Caco-2 (cell line): ENCODE measurements around the gene TNFAIP8. TPM values are rescaled to one million over a fixed set of nuclear protein-coding genes. Genes with fewer than 3 reads are reported as not detected.
A peak's percentile ranks its signal among the peaks of the same experiment; 100 is the strongest.

Experiments
- BruUV-seq: library from RNA; stranded (reverse); fragments of 400-500 nt; replicated peaks from 2 replicates; lab custom pipeline; 2021; lab: Mats Ljungman, UMichigan
- CTCF ChIA-PET: fragments of 300-600 bp; sonication (Branson Sonifier 250); formaldehyde crosslinking; loops from one replicate; lab custom pipeline; 2022; ENCODE audit warnings: antibody characterized with exemption; lab: Charles Lee
- POLR2A ChIA-PET: fragments of 300-600 bp; sonication (Branson Sonifier 250); formaldehyde crosslinking; loops from one replicate; lab custom pipeline; 2022; ENCODE audit warnings: antibody characterized with exemption; lab: Charles Lee
- DNase-seq, 2 experiments: peaks; one replicate each; pipeline versions ENCODE4 v3.0.0 to v3.0.0-alpha.2; 2020 to 2022
- H3K27me3 ChIP-seq: replicated peaks from 2 replicates; pipeline ENCODE4 v1.6.0; 2011; ENCODE audit warnings: low read length; ENCODE audit not compliant: control insufficient read depth, insufficient read depth
- H3K36me3 ChIP-seq: 2 replicates; pipeline ENCODE4 v1.5.1; 2011; ENCODE audit warnings: low read length; ENCODE audit not compliant: control insufficient read depth, insufficient read depth
- H3K4me1 ChIP-seq: fragments of 250-450 bp; sonication (Bioruptor Pico); 2 replicates; pipeline ENCODE4 v1.5.1; 2020; ENCODE audit warnings: mild to moderate bottlenecking
- H3K4me3 ChIP-seq: 2 replicates; pipeline ENCODE4 v1.5.1; 2011; ENCODE audit warnings: low read depth, mild to moderate bottlenecking, control low read depth, low read length
- H3K9me3 ChIP-seq: fragments of 250-450 bp; sonication (Bioruptor Pico); 2 replicates; pipeline ENCODE4 v1.5.1; 2020; ENCODE audit warnings: mild to moderate bottlenecking, moderate library complexity
- H3K27ac Mint-ChIP-seq: one replicate; pipeline ENCODE4 v1.8.0; 2022; ENCODE audit warnings: mixed read lengths; ENCODE audit not compliant: unreplicated experiment
- H3K27me3 Mint-ChIP-seq: one replicate; pipeline ENCODE4 v1.8.0; 2022; ENCODE audit warnings: mixed read lengths; ENCODE audit not compliant: insufficient read depth, unreplicated experiment
- H3K36me3 Mint-ChIP-seq: one replicate; pipeline ENCODE4 v1.8.0; 2022; ENCODE audit warnings: mild to moderate bottlenecking, mixed read lengths; ENCODE audit not compliant: insufficient read depth, unreplicated experiment
- H3K4me1 Mint-ChIP-seq: one replicate; pipeline ENCODE4 v1.8.0; 2022; ENCODE audit warnings: low read depth, mixed read lengths; ENCODE audit not compliant: unreplicated experiment
- H3K4me3 Mint-ChIP-seq: one replicate; pipeline ENCODE4 v1.8.0; 2022; ENCODE audit warnings: mild to moderate bottlenecking, moderate library complexity, mixed read lengths; ENCODE audit not compliant: unreplicated experiment
- H3K9me3 Mint-ChIP-seq: one replicate; pipeline ENCODE4 v1.8.0; 2022; ENCODE audit warnings: mixed read lengths; ENCODE audit not compliant: unreplicated experiment
- CTCF ChIP-seq, 2 experiments: fragments of 200-600 bp in 1 of 2; IDR thresholded peaks; 1 replicate in 1 of 2; 2 replicates in 1 of 2; pipeline versions ENCODE4 v1.5.1 to v1.8.0; 2011 to 2022; ENCODE audit warnings: antibody characterized with exemption in 1 of 2, control low read depth in 1 of 2, inconsistent platforms in 1 of 2, low read depth in 1 of 2, low read length in 1 of 2, mild to moderate bottlenecking in 1 of 2, moderate library complexity in 1 of 2; ENCODE audit not compliant: insufficient read depth in 1 of 2, severe bottlenecking in 1 of 2, unreplicated experiment in 1 of 2
- intact Hi-C: fragments of 100-400 bp; cut with micrococcal nuclease; formaldehyde crosslinking; loops from one replicate; pipeline ENCODE4 v1.10.0; 2022; ENCODE audit not compliant: unreplicated experiment
- total RNA-seq: library from RNA; stranded (reverse); gene quantifications from 2 replicates; pipeline ENCODE4 v1.2.3, GENCODE V29; 2022

TNFAIP8 gene
- total RNA-seq, 1 experiment from 2014 or later, result 7.4 TPM

DNA sequence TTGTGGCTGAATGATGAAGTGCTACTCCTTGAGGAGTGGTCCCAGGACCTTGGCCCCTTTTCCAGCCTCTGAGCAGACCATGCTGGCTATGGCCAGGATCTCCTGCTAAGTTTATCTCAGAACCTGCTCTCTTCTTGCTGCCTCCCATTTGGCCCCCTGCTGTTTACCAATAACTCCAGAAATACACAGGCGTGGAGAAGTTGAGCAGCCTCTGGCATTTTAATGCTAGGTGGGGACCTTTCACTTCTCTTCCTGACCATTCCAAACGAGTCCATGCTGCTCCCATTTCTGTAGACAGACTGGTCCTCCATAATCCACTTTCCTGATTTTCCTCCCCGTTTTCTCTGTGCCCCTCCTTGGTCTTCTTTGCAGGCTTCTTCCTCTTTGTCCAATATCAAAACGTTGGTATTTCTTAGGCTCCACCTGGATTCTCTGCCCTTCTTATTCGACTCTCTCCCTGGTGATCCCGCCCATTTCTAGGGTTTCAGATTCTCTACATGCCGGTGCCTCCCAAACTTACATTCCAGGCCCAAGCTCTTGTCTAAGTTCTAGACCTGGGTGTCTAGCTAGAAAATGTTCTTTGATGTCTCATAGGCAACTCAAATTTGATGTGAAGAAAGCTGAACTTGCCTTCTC is 33.4 kb upstream of the TNFAIP8 start:
- no peaks in the 10 kb centered on the region for H3K9me3 Mint-ChIP-seq
- BruUV-seq, result no TSS peak
- H3K27me3 ChIP-seq, result no peaks in the 10 kb centered on the region
- H3K4me1 Mint-ChIP-seq, result peaks cover 30% of the 10 kb centered on the region
- H3K36me3 Mint-ChIP-seq, result no peaks in the 10 kb centered on the region
- no peaks in the 10 kb centered on the region for H3K36me3 ChIP-seq
- CTCF ChIA-PET, result no interaction called here
- DNase-seq, result peak in 1 of 2 experiments; percentile 19
- no peaks in the 10 kb centered on the region for H3K9me3 ChIP-seq
- intact Hi-C loops, result no loop called here
- peaks cover 31% of the 10 kb centered on the region for H3K4me1 ChIP-seq
- H3K27me3 Mint-ChIP-seq, result no peaks in the 10 kb centered on the region
- POLR2A ChIA-PET, result no interaction called here
- no peak overlapping the region for H3K4me3 ChIP-seq
- H3K4me3 Mint-ChIP-seq, result peak overlapping the region; percentile 18
- peak overlapping the region; percentile 42 for H3K27ac Mint-ChIP-seq
- no peak for TF ChIP-seq CTCF (IDR thresholded peaks at IDR 0.05; ENCODE audit: insufficient read depth in 1 of 2, low read depth in 1 of 2, low read length in 1 of 2, severe bottlenecking in 1 of 2, unreplicated experiment in 1 of 2)

GRCh38 chr5:119322948-119323537 is 32.8 kb upstream of the TNFAIP8 start:
- Mint-ChIP-seq H3K9me3 (no peaks in the 10 kb centered on the region), H3K36me3 (no peaks in the 10 kb centered on the region), H3K27me3 (no peaks in the 10 kb centered on the region), H3K4me1 (peaks cover 30% of the 10 kb centered on the region), H3K4me3 (peak overlapping the region; percentile 18), H3K27ac (peak overlapping the region; percentile 42)
- Histone ChIP-seq H3K36me3 (no peaks in the 10 kb centered on the region), H3K9me3 (no peaks in the 10 kb centered on the region), H3K27me3 (no peaks in the 10 kb centered on the region), H3K4me3 (no peak overlapping the region), H3K4me1 (peaks cover 31% of the 10 kb centered on the region)
- no peak for DNase-seq
- ChIA-PET POLR2A (no interaction called here), CTCF (interaction anchor here (0.5 kb wide), 1 partner anchor 89 kb away, joined by 4 read pairs; no protein-coding TSS in a partner anchor)
- no TSS peak for BruUV-seq
- intact Hi-C loops, result no loop called here
- TF ChIP-seq CTCF (IDR thresholded peaks at IDR 0.05; ENCODE audit: insufficient read depth in 1 of 2, low read depth in 1 of 2, low read length in 1 of 2, severe bottlenecking in 1 of 2, unreplicated experiment in 1 of 2), result no peak

DNA sequence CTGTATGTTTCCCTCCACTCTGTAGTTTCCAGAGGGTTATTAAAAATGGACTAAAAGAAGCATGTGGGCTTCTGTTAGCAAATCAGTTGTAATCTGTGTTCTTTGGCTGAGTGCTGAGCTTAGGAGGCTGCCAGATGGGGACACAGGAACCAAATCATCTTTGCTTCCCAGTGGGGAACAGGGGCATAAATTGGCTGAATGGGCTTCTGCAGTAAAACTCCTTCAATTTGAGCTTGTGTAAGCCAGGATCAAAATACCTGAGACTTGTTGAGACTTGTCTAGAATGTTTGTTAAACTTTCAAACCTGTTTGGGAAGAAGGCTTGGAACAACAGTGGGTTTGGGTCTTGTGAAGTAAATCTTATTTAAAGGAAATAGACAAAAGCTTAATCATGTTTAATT is 32.2 kb upstream of the TNFAIP8 start:
- intact Hi-C loops, result no loop called here
- ChIA-PET CTCF (interaction anchor here (0.7 kb wide), 1 partner anchor 88 kb away, joined by 3 read pairs; no protein-coding TSS in a partner anchor), POLR2A (interaction anchor here (1.1 kb wide), 1 partner anchor 55 kb away, joined by 6 read pairs; no protein-coding TSS in a partner anchor)
- no peaks in the 10 kb centered on the region for H3K27me3 ChIP-seq
- Mint-ChIP-seq H3K27ac (peak overlapping the region; percentile 42), H3K36me3 (no peaks in the 10 kb centered on the region), H3K4me1 (peaks cover 35% of the 10 kb centered on the region), H3K9me3 (no peaks in the 10 kb centered on the region), H3K4me3 (no peak overlapping the region), H3K27me3 (no peaks in the 10 kb centered on the region)
- TSS peak; percentile 85 for BruUV-seq
- TF ChIP-seq CTCF (IDR thresholded peaks at IDR 0.05; ENCODE audit: insufficient read depth in 1 of 2, low read depth in 1 of 2, low read length in 1 of 2, severe bottlenecking in 1 of 2, unreplicated experiment in 1 of 2), result no peak
- H3K9me3 ChIP-seq, result no peaks in the 10 kb centered on the region
- no peaks in the 10 kb centered on the region for H3K36me3 ChIP-seq
- peaks cover 31% of the 10 kb centered on the region for H3K4me1 ChIP-seq
- DNase-seq, result peak in 1 of 2 experiments; percentile 28
- no peak overlapping the region for H3K4me3 ChIP-seq
